GM18502 (cell line): ENCODE measurements around the gene YJU2.

Experiments used
- ATAC-seq: cut with Tn5 transposase; IDR thresholded peaks from one replicate; pipeline ENCODE4 v1.9.1; 2021; ENCODE audit warnings: mild to moderate bottlenecking; ENCODE audit not compliant: unreplicated experiment, poor library complexity

The YJU2 gene

DNA sequence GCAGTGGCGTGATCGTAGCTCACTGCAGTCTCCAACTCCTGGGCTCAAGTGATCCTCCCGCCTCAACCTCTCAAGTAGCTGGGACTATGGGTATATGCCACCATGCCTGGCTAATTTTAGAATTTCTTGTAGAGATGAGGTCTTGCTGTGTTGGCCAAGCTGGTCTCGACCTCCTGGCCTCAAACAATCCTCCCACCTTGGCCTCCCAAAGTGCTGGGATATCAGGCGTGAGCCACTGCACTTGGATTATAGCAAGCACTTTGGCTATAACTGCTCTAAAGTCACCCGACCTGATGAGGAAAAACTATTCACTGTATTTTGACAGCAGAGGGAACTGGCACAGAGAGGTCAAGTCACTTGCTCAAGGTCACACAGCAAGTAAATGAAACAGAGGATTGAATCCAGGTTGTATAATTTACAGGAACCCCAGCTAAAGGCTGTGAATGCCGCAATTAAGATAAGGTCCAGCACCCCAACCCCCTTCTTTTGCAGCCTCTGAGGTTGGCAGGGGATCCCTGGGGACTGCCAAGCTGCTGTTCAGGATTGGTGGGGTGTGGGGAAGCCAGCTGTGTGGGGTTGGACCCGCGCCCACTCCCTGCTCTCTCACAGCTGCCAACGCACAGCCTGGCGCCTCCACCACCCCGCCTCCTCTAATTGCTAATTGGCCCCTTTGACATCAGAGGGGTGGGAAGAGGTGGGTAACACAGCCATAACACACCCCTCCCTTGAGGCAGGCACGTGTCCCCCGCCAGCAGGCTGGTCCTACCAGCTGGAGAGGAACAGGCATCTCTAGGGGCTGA is 49.3 kb downstream of the YJU2 start:
- ATAC-seq = no peak

DNA sequence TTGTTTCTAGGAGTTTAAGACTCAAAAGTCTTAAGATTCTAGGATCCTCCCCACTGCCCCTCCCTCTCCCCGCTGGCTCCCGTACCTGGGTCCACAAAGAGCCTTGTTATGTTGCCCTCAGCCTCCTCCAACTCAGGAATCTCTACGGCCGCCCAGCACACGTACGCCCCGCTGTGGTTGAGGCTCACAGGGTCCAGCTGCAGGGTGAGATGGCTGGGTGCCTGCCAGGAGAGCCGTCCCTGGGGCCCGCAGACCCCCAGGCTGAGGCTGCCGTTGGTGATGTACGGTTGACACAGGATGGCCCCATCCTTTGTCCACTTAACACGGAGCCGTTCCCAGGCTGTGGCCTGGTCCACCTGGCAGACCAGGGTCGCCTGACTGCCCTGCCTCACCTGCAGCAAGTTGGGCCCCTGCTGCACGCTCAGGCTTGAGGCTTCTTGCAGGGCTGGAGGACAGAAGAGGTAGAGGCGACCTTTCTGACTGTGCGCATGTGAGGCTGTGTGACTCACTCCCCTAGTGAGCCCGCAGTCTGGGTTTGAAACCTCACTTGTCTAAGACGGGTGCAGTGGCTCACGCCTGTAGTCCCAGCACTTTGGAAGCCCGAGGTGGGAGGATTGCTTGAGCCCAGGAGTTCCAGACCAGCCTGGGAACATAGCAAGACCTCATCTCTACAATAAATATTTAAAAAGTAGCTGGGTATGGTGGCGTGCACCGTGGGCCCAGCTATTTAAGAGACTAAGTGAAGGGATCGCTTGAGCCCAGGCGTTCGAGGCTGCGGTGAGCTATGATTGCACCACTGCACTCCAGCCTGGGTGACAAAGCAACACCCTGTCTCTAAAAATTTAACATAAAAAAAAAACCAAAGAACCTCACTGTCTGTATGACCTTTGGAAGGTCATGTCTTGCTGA is 51.3 kb downstream of the YJU2 start:
- no peak for ATAC-seq

DNA sequence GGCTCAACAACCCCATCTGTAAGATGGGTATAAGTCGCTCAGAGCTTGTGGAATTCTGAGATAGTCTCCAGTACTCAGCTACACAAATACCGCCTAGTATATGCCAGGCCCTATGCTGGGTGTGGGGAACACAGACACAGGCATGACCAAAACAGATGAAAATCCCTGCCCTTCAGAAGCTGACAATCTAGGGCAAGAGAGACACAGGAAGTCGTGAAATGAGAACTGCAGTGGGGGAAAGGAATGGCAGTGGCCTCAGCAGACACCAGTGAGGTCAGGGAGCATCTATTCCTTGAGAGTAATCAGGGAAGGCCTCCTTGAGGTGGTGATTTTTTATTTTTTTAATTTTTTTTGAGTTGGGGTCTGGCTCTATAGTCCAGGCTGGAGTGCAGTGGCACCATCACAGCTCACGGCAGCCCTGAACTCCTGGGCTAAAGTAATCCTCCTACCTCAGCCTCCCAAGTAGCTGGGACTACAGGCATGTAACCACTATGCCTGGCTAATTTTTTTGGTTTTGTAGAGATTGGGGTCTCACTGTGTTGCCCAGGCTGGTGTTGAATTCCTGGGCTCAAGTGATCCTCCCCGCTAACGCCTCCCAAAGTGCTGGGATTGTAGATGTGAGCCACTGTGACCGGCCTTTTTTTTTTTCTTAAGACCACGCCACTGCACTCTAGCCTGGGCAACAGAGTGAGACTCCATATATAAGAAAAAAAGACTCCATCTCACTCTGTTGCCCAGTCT is 52.1 kb downstream of the YJU2 start:
- ATAC-seq = no peak

DNA sequence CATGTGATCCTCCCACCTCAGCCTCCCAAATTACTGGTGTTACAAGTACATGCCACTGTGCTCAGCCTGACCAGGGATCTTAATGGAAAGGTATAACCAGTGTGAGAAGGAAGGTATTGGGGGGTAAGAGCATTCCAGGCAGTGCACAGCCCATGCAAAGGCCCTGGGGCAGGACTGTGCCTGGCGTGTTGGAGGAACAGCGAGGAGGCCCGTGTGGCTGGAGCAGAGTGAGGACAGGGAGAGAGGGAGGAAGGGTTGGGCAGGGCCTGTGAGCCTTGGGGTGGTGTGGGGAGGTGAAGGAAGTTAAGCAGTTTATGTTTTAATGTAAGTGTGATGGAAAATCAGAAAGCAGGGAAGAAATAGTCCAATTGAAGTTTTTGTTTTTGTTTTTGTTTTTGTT is 53.7 kb downstream of the YJU2 start:
- no peak for ATAC-seq

DNA sequence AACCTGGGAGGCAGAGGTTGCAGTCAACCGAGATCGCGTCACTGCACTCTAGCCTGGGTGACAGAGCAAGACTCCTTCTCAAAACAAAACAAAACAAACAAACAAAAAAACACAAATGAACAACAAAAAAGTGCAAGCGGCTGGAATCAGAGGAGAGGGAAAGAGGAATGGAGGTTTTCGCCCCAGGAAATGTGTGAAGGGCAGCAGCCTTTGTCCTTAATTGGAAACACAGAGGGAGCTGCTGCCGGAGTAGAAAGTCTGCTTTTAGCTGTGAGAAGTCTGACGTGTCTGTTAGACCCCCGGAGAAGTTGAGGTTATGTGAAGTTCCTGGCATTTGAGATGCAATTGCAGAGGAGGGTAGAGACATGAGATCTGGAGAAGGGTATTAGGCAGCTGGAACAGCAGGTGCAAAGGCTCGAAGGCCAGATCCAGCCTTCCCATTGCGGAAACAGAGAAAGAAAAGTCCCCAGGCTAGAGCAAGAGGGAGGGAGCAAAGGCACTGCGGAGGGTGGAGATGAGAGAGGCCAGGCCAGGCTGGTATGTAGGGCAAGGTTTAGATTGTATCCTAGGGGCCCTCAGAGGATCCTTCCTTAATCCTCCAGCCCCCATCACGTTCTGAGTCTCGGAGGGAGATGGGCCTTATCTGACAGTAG is 54.8 kb downstream of the YJU2 start:
- ATAC-seq = no peak

DNA sequence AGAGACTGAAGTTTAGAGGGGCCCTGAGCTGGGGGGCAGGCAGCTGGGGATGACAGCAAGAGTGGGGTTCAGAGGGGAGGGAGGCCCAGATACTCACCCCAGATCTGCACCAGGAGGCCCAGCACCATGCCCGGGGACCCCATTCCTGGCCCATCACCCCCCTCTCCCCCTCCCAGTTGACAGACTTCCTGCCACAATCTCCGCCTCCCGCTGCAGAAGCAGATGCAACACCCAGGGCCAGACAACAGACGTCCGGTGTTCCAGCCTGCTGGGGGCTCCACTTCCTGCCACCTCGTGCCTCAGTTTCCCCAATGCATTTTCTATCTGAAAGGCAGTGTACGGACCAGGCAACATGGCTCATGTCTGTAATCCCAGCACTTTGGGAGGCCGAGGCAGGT is 55.4 kb downstream of the YJU2 start, which contains the start of gene TMIGD2:
Gene TMIGD2, minus strand, starts transcription at position 147 of the 398 bp plus-strand sequence. Its CDS starts 4 bp downstream, at position 143.
- ATAC-seq = no peak

DNA sequence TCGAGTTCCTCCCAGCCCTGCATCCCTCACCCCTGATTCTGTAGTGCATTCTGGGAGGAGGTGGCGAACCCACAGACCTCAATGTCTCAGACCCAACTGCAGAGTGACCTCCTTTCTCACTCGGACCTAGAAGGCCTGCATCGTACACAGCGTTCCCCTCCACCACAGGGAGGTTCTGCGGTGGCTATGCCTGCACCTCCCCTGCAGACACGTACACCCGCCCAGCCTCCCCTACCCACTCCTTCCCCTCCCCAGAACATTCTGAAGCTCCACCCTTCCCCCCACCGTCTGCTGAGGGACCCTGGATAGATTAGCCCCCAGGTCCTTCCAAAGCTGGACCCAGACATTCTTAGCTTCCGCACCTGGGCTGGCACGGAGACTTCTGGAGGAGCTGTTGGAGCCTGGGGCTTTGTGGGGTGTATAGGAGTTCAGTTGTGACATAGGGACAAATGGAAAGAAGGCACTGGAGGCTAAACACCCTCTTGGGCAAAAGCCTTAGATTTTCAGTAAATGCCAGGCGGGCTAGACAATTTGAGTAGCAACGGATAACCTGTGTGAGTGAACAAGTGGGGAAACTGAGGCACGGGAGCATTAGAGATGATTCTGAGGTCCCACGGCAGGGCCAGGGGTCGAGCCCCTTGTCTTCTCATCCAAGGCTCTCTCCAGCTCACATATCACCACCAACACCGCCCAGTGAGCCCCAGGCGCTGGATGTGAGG is 57.1 kb downstream of the YJU2 start:
- ATAC-seq = no peak

DNA sequence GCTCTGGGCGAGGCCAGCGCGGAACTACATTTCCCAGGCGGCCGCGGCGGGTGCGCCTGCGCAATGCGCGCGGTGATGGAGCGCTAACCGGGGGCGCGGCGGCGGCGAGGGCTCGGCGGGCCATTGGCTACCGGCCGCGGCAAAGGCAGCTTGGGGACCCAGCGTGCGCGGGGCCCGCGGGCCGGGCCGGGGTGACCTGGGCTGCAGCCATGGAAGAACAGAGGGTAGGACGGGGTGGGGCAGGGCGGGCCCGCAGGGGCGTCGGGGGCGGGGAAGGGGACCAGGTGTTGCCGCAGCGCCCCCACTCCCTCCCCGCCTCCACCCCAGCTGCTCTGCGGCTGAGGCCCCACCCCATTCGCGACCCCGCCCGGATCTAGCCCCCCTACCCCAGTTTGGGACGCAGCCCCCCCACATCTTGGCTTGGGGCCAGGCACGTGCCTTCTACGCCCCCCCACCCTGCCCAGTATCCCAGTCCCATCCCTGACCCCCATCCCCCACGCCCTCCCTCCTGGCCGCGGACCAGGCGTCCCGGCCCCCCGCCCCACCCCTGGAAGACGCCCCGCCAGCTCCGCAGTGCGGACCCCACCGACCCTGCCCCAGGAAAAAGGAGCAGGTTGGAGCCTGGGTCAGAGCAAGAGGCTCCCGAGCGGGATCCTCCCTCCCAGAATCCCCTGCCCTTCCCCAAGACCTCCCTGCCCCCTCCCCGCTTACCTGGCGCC is 57.8 kb downstream of the YJU2 start, which contains the start of gene FSD1:
Gene FSD1, plus strand, starts transcription at position 61 of the 719 bp plus-strand sequence. Its CDS starts 149 bp downstream, at position 210.
- no peak for ATAC-seq

DNA sequence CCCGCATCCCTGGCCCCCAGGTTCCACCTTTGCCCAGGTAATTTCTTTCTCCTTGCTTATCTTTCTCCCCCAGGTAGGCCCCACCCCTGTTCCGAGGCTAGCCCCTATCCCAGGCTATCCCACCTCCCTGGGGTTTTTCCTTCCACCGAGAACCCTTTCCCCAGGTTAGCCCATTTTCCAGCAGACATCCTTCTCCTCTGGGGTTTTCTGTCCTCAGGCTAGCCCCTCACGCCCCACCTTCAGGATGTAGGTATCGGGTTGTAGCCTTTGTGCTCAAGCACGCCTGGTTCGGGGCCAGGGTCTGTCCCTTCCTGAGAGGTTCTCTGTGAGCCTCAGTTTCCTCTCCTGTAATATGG is 58.4 kb downstream of the YJU2 start:
- no peak for ATAC-seq

DNA sequence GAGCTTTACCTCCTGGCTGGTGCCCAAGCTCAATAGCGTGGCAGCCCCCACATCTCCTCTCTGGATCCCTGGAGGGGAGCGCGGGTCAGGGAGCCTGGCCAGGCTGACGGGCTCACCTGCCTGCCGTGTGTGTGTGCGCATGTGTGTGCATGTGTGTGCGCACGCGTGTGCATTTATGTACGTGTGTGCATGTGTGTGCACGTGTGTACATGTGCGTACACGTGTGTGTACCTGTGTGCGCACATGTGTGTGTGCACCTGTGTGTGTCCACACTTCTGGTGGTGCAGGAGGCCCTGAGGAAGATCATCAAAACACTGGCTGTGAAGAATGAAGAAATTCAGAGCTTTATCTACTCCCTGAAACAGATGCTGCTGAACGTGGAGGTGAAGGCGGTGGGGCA is 58.8 kb downstream of the YJU2 start:
- ATAC-seq = no peak

DNA sequence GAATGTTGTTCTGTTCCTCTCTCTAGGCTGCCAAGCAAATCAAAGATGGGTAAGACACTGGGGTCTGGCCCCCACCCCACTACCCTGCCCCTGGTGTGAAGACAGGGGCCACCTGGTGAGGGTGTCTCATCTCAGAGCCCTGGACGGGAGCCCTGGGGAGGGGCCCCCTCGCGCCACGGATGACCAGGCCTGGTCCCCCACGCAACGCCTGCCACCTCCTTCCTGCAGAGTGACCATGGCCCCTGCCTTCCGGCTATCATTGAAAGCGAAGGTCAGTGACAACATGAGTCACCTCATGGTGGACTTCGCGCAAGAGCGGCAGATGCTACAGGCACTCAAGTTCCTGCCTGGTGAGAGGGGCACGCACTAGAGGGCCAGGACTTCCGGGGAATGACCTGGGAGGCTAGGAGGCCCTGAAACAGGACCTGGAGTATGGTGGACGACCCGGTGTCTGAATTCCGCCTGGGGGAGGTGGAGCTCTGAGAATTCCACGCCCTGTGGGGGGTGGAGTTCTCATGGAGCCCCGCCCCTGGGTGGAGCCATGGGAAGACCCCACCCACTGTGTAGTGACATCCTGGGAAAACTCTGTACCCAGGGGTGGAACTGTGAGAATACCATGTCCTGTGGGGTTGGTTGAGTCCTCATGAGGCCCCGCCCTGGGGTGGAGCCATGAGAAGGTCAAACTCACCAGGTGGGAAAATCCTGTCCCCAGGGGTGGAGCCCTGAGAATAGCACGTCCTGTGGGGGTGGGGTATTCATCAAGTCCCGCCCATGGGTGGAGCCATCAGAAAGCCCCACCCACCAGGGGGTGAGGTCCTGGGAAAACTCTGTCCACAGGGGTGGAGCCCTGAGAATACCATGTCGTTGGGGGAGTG is 63.6 kb downstream of the YJU2 start:
- no peak for ATAC-seq

DNA sequence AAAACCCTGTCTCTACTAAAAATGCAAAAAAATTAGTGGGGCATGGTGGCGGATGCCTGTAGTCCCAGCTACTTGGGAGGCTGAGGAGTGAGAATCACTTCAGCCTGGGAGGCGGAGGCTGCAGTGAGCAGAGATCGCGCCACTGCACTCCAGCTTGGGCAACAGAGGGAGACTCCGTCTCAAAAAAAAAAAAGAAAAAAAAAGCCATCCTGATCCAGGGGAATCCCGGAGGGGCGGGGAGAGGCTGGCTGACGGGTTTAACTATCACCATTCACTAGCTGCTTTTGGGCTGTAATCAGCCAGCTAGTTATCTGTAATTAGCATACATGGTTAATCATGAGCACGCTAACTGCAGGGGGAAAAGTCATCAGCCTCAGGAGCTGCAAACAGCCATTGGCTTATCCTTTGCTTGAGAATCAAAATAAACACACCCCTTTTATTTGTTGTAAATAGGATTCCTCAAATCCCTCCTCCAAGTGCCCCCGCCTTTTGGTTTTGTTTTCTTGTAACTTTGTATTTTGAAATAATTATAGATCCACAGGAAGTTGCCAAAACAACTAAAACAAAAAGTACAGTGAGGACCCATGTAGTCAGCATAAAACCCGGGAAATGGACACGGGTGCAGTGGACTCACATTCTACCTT is 67.1 kb downstream of the YJU2 start:
- no peak for ATAC-seq

DNA sequence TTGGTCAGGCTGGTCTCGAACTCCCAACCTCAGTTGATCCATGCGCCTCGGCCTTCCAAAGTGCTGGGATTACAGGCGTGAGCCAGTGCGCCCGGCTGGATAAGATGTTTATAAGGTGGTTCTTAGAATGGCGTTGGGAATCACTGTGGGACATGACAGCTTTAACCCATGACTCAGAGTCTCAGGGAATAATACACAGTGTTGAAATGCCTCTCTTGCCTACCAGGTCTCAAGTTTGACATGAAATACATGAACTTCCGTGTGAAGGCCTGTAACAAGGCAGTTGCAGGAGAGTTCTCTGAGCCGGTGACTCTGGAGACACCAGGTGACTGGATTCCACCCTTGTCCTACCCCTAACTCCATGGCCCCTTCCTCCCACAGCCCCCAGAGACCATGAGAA is 70.1 kb downstream of the YJU2 start:
- ATAC-seq = no peak

DNA sequence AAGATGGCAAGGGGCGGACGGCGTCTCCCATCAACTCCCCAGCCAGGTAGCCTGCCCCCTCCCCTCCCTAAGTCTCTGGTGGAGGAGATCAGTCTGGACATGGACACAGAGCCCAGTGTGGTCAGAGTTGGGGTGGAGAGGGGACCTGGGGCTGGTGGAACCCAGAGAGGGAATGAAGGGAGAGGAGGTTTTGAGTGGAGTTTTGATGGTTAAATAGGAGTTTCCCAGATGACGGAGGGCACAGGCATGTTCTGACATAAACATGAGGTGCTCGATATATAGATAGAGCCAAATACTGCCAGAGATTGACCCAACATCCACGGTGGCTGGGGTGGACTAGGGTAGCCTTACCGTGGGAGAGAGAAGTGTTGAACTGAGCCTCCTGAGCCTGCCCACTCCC is 71.6 kb downstream of the YJU2 start:
- no peak for ATAC-seq
